SKM-1 treated with dmso at 0.1 percent for 144 hours (cell line): ENCODE measurements around the gene GIMAP2.

Experiments used
- DNase-seq: peaks from one replicate; lab custom pipeline; 2025; ENCODE audit not compliant: unreplicated experiment; lab: John Stamatoyannopoulos, UW

The GIMAP2 gene

DNA sequence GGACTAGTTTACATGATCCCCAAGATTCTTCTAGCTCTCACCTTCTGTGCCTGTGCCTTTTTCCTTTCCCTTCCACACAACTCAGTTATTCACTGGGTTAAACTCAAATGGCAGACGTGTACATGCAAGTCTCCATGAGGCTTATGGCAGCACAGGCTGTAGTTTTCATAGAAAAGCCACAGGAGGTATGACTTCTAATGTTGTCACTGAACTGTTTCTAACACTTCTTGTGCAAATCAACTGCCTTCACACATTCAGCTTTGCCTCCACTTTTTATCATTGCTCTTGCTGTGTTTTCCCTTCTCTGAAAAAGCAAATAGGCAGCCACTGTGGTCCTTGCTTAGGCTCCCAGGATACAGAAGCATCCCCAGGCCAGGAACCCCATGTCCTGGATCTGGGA is 46.4 kb downstream of the GIMAP2 start:
- no peak for DNase-seq

DNA sequence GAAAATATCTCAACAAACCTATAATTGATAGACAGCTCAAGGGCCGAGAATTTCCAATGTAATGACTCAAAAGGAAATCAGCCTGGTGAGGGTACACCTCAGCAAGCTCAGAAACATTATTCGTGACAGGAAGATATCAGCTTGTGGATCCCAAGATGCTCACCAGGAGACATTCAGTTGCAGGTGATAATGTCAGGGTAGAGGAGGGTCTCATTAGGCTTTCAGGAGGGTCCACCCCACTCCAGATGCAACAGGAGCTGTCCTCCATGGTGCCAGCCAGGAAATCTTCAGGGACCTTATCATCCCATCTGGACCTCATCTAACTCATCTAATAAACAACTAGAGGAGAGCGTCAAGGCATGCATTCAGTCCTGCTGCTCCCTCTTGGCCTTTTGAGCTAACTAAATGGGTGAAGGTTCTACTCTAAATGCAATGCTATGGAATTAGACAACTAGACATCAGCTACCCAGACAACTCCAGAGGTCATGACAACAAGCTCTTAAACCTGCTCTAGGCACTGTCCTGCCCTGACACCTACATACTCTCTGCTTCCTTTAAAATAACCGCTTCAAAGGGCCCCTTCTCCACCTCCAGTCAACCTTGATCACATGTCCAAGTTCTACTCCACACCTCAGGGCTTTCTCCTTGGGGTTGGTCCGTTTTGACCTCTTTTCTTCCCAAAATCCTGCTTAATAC is 47.4 kb downstream of the GIMAP2 start:
- no peak for DNase-seq

DNA sequence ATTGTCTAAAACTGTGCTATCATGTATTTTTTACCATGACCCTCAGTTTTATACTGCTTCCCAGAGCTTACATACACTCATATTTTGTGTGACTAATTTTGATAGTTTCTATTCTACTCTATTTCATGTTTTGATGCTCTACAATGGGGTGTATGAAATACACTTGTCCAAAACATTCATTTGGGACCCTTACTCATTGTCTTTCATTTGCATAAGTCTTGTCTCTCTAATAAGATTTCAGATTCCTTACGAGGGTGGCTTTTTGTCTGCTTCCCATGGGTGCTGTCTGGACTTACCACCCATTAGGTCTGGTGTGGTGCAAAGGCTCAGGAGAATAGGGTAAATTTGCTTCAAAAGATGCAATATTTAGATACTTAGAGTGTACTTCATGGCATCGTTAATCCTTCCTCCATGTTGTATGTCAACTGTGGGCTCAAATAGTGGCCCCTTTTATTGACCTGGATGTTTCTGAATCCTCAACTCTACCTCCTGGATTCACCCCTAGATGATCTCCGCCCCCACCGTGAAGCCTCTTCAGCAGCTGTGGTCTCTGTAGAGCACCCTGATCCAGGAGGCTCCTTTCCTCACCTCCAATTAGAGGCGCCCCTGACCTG is 48.1 kb downstream of the GIMAP2 start:
- DNase-seq = no peak

DNA sequence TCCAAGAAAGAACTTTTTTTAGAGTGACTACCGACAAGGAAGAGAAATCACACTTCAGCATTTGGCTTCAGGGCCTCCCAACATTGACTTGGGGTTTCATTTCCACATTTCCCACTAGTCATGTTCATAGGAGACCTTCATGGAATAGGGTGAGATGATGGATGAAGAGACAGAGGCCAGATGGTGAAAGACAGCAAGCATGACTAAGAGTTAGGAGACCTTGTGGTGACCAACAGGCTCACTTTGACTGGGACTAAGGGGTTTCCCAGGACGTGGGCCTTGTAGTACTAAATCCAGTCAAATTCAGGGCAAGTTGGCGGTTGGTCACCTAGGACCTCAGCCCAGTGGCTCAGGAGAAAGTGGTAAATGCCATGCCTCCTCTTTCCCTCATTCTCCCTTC is 48.7 kb downstream of the GIMAP2 start:
- DNase-seq = no peak

DNA sequence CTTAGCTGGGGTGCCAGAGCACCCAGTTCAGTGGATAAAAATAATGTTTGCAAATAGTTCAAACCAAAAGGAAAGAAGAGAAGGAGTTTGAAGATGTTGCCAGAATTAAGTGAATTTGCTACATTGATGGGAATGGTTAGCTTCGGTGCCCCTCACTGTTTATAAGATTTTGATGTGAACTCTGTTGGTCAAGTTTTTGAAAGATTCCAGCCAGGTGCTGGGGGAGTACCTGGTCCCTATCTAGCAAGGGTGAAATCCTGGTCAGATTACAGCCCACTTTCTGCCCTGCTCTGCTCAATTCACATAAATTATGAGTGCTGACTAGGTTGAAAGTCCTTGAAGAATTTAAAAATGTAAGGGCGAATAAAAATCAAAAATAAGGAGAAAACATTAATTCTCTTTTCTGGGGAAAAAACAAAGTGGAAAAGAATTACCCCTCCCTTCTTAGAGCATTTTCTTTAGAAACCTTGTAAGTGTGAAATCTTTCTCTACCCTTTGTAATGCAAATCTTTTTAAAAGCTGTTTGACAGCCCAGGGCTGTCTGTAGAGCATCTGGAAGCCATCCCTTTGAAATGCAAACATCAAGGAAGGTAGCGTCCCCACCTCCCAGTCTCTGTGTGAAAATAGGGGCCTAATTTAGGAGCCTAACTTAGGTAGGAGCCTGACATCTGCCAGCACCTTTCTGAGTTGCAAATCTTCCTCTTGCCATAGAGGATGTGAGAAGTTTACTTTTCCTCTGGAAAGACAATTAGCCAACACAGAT is 50.3 kb downstream of the GIMAP2 start:
- no peak for DNase-seq

DNA sequence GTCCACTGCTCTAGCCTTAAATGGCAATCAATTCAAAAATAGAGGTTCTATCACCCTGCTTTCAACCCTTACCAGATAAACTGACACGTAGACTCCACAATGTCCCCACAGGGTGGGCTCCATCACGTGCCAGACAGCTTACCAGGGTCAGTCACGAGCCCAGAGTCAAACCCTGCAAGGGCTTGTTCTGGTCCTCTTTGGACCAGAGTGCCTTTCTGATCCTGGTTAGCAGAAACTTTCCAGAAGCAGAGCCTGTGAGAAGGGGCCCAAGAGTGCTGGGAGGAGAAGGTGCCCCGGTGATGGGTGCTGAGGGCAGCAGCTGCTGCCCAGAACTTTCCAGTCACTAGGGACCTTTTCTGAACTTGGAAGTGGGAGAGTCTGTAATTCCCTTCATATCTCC is 51.4 kb downstream of the GIMAP2 start:
- DNase-seq = no peak

DNA sequence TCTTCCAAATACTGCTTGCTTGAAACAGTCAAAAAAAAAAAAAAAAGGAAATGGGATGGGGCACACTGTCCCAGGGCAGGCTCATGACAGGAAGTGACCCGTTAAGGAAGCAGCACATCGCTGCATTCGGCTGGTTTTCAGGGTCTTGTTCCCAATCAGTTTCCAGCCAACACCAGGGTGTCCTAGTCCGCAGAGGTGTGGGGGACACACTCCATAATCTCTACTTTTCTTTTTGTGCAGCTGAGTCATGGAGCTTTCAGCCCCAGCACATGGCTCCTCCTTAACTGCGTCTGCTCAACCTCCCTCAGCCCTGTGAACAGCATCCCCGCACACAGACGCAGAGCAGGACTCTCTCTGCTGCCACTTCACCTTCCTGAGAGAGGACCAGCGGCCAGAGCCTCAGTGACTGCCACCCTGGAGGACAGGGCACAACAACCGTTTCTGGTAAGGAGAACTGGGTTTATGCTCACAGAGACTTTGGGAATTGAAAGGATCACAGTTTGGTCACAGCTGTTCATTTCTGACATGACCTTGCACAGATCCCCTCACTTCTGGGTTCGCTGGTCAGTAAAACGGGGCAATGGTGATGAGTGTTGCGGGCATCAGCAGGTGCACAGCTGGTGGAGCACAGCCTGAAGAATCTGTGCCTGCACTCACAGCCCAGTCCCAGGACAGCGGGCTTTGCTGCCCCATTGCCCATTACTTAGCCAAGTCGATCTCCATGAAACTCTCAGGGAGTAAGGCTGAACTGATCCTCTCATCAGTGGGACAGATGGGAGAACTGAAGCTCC is 52.0 kb downstream of the GIMAP2 start, which contains the start of gene GIMAP5:
TSS of gene GIMAP5 (plus strand) at position 154 of the 791 bp plus-strand sequence. CDS start 3,467 bp downstream, outside the sequence.
- DNase-seq = no peak

DNA sequence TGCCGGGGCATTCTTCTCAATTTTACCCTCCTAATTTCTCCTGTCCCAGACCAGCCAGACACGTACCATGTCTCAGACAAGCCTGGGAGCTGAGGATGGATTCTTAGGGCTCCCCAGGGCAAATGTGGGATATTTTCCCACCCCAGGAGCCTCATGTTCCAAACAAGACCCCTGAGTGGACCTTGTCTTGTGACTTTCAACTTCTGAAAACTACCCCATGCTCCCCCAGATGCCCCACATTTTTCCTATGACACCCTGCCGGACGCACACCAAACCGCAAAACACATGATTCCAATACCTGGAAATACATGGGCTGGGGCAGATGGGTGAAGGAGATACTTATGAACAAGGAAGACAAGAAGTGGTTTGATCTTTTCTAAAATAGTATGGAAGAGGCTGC is 52.6 kb downstream of the GIMAP2 start:
- DNase-seq = no peak

DNA sequence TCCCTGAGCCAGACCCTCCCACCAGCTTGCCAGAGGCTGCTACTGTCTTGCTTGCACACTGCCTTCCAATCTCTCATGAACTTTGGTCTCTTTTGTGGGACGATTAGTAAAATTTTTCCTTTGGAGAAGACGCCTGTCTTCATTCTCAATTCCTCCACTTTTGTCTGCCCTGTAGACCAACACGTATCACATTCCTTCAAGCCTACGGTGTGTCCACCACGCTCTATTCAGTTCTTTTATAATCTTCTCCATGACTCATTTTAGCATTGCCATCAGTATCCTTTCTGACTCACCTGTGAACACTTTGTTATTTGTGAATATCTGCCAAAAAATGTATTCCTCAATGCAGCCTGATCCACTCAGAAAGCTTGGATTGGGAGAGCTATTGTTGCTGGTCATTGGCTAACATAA is 53.1 kb downstream of the GIMAP2 start:
- DNase-seq = no peak

DNA sequence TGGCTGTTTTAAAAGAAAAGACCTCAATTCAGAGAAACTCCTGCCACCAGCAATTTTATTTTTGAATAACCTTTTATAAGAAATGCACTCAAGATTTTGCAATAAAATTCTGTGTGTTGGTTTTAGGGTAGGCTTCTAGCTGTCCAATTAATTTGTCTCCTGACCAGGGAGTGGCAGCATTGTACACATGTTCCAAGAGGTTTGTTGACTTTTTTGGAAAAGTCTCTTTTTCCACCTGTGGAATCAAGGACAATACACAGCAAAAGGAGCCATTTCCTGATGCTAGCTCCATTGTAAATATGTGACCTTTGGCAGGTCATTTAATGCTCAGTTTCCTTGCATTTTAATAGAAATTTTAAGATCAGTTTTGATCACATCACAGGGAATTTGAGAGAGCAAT is 53.5 kb downstream of the GIMAP2 start:
- DNase-seq = no peak

DNA sequence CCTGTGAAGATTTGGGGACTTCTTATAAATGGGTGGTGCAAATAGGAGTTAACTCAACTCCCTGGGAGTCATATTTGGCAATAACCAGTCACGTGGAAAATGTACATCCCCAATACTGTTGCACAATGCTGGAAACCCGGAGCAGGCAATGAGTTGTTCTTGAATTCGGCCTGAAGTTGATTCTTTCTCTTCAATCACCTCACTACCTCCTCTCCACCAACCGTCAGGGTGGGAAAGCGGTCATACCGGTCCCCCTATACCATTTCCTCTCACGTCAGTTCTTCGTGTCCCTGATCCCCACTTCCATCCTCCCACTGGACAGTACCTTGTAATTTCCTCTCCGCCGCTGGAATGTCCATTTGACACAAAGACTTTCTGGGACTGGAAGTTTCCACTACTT is 54.5 kb downstream of the GIMAP2 start:
- DNase-seq = no peak

DNA sequence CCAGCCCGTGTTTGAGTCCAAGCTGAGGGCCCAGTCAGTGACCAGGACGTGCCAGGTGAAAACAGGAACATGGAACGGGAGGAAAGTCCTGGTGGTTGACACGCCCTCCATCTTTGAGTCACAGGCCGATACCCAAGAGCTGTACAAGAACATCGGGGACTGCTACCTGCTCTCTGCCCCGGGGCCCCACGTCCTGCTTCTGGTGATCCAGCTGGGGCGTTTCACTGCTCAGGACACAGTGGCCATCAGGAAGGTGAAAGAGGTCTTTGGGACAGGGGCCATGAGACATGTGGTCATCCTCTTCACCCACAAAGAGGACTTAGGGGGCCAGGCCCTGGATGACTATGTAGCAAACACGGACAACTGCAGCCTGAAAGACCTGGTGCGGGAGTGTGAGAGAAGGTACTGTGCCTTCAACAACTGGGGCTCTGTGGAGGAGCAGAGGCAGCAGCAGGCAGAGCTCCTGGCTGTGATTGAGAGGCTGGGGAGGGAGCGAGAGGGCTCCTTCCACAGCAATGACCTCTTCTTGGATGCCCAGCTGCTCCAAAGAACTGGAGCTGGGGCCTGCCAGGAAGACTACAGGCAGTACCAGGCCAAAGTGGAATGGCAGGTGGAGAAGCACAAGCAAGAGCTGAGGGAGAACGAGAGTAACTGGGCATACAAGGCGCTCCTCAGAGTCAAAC is 56.9 kb downstream of the GIMAP2 start:
- DNase-seq = no peak
